Ammon's horn (tissue), 1 donor: ENCODE measurements around the gene ANO2.
A peak's percentile ranks its signal among the peaks of the same experiment; 100 is the strongest.
"Not testable (repeated sequence)": the region's sequence is repeated elsewhere in the genome, so short reads cannot be mapped to it uniquely, and the experiment has no call there.

Experiments
- DNase-seq: peaks from one replicate; pipeline ENCODE4 v3.0.0-alpha.2; 2016; ENCODE audit warnings: low spot score

Gene ANO2

DNA sequence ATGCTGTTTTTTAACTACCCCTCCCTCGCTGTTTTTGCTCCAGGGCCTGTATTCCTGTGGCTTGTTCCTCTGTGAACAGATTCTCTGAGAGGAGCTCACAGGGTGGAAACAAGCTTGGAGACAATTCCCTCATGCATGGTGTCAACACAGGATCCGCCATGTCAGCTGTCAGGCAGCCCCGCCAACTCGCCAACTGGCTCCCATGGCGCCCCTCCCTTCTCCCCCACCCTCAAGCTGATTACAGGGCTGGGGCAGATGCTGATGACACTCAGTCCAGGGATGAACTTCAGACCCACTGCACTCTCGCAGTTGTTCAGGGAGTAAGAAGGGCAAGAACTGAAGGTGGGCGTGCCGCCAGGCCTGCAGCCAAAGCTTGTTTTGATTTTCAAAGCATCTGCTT lies 283.2 kb downstream of the ANO2 start:
- DNase-seq, result peak; percentile 6

DNA sequence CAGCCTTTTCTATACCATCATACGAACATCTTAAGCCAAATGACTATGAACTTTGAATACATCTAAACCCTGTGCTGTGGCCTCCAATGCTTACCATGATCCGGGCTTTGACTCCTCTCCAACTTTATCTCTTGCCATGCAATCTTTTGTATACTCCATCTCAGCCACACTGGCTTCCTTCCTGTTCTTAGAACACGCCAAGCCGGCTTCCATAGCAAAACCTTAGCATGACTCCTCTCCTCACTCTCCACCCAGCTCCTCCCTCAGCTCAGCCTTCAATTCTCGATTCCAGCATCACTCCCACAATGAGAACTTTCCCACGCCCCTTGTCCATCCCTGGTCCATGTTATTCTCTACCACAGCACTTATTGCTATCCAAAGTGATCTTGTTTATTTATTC lies 284.8 kb downstream of the ANO2 start:
- no peak for DNase-seq

DNA sequence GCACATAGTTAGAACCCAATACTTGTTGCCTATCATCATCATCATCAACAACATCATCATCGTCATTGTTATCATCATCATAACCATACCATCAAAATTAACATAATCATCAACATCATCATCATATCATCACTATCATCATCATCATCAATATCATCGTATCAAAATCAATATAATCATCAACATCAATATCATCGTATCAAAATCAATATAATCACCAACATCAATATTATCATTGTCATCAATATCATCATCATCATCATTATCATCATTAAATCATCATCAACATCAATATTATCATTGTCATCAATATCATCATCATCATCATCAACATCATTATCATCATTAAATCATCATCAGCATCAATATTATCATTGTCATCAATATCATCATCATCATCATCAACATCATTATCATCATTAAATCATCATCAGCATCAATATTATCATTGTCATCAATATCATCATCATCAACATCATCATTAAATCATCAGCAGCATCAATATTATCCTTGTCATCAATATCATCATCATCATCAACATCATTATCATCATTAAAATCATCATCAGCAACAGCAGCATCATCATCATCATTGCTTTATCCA lies 286.6 kb downstream of the ANO2 start:
- not testable (repeated sequence) for DNase-seq

DNA sequence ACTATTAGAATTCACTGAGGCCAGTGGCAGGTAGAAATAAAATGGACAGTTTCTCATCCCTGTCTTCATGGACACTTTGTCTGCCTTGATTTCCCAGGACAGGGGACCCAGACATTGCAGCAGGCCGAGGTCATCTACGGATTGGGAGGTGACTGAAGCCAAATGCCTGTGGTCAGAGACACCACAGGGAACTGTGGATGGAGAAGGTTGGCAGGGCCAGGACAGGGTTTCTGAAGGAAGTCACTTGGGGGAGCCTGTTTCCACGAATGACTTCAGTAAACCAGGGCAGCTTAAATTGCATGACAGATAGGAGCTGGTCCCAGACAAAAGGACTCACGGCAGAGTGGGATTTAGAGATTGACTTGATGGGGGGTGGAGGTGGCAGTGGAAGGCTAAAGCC lies 288.2 kb downstream of the ANO2 start:
- DNase-seq, result no peak

DNA sequence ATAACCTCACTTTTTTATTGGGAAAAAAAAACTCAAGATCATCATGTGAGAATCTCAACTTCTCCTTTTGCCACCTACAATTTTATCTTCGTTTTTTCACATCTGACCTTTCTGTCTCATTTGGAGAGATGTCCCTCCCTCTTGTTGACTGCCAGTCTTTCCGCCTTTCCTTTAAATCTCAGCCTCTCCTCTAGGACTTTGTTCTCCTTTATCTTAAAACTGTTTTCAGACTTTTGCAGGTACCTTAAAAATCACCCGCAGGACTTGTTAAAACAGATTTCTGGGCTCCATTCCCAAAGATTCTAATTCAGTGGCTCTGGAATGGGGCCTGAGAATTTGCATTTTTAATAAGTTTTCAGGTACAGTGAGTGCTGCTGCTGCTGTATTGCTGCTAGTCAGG lies 289.9 kb downstream of the ANO2 start:
- DNase-seq, result no peak

DNA sequence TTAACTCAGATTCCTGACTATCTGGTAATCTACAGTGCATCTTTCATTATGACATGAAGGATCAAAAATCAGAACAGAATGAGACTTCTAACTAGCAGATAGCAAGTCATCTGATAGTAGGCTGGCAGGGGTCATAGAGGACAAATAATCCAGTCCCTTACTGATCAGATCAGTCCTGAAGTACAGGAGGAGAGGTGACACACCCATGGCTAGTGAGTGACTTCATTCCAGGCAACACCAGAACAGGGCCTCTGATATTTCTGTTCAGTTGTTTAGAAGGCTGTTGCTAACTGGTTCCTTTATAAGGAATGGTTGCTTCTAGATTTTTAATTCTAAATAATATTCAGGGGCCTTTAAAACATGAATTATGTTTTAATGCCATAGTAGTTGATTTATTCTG lies 291.0 kb downstream of the ANO2 start:
- no peak for DNase-seq

DNA sequence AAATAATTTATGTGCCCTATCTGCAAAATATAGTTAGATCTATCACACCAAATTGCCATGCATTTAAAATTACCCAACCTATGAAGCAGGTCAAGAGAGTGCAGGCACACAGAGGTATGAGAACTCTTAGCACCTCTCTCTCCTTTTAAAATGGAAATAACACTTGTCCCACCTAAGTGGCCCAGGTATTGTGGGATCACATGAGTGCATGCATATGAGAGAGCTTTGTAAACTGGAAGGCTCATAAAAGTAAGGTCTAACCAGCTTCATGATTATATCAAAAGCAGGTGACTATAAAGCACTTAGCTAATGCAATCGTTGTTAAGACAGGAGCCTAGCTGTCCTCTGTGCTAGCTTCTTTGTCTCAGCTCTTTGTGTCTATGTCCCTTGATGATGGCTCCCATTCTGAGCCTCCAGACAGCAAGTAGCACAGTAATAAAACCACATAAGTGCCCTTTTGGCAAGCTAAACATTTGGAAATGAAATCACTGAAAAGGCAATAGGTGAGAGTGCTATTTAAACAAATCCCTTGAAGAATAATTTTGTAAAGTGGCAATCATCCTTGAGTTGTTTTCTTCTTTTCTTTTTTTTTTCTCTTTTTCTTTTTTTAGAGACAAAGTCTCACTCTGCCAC lies 294.1 kb downstream of the ANO2 start:
- no peak for DNase-seq

DNA sequence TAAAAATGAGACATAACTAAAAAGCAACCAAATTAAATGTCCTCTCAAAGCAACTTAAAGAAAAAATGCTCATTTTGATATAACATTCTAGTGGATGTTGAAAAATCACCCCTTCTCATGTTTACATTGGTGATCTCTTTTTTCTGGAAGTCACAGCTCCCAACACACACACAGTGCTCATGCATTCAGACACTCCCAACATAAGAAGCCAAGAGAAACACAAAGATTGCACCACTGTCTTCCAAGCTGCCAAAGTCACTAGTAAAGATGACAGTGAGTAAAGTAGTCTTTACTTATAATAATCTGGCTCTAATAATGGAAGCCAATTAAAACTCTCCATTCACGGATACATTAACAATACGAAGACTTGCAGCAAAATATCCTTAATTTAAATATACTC lies 294.8 kb downstream of the ANO2 start:
- DNase-seq, result no peak

DNA sequence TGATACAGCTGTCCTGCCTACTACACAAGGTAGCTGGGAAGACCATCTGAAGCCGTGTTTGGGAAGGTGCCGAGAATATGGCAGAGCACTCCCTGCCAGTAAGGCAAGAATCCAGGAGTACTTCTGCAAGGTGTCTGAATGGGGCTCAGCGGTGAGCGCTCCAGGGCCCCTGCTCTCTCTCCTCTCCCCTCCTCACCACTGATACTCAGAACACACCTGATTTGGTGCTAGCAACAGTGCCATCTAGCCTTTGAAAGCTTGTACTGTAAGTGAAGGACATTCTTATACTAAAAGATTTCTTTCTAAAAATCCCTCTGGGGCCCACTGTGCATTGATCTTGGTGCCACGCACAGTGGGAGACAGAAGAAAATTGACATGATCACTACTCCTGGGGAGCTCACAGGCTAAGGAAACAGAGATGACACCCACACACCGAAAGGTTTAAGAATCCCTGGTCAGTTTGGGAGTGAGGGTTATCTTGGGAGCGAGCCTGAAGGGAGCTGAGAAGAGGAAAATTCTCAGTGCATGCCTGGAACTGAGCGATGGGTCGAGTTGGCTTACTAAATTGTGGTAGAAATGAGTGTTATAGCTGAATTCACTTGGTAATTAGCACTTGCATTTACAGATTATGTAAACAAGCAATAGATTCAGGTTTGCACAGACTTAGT lies 296.2 kb downstream of the ANO2 start:
- peak; percentile 61 for DNase-seq

DNA sequence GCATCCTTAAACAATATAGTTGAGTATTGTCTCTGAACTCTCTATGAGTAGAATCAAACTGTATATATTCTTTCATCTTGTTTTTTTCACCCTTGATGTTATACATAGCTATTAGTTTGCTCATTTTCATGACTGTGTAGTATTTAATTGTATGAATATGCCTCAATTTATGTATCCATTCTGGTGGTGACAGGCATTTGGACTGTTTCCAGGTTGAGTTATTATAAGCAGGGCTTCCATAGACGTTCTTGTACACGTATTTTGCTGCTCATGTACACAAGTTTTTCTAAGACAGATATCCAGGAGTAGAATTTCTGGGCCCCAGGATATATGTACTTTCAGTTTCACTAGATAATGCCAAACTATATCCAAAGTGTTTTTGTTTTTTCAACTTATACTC lies 301.8 kb downstream of the ANO2 start:
- no peak for DNase-seq

DNA sequence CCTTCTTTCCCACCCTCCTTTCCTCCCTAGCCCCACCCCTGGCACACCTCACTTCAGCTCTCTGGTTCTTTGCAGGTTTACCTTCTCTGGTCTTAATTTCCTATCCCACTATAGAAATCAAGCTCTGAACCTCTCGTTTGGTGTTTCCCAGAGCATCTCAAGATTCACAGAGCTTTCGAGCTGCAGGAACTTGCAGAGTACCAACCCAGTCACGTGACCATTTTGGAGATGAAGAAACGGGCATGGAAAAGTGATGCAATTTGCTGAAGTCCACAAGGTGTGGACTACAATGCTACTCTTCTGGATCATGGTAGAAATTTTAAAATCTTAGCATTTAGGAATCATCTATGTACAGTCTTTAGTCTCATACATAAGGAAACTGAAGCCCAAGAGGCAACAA lies 307.4 kb downstream of the ANO2 start:
- DNase-seq, result no peak

DNA sequence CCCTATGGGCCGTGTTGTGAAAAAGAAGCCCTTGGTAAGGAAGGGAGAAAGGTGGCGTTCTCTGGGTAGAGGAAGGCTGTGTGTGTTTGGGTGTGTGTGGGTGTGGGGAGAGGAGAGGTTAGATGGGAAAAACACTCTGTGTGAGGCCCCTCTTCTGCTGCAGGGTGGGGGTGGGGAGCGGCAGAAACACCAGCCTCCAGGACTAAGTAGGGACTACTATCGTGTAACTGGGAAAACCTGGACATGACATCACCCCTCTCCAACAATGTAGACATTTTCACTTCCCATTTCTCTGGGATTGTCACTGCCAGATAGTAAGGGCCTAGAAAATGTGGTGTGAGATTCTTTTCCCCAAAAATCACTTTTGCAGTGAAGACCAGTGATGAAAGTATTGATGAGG lies 308.2 kb downstream of the ANO2 start:
- DNase-seq, result no peak

DNA sequence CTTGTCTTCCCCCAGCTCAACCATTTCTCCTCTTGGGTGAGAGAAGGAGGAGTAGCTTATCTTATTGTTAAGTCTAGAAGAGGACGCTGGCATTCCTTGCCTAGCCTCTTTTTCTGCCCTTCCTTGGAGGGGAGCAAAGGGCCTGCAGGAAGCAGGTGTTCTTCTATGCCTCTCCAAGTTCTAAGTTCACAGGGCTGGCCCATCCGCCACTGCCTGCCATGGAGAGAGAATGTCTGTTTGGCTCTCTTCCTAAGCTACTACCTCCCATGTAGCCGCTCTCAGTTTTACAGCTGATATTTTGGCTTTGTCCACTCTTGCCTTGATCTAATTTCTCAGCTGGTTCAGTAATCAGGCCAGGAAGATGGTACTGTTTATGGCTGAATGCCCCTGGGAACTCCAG lies 312.0 kb downstream of the ANO2 start:
- DNase-seq, result no peak

DNA sequence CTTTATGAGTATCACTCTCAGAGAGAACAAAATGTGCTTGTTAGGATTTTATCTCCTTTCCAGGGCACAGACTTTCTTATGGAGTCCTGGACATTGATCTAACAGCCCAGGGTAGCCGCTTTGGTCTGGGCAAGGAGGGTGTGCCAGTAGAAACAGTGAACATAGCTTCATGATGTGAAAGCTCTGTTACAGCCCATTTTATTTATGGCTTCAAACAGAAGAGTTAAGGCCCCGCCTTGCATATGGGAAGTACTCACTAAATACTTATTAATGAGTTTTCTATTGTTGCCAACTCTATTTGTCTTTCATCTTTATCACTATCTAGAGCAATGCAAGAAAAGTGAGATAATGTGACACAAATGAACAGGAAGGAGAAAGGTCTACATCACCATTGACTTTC lies 312.6 kb downstream of the ANO2 start:
- no peak for DNase-seq

DNA sequence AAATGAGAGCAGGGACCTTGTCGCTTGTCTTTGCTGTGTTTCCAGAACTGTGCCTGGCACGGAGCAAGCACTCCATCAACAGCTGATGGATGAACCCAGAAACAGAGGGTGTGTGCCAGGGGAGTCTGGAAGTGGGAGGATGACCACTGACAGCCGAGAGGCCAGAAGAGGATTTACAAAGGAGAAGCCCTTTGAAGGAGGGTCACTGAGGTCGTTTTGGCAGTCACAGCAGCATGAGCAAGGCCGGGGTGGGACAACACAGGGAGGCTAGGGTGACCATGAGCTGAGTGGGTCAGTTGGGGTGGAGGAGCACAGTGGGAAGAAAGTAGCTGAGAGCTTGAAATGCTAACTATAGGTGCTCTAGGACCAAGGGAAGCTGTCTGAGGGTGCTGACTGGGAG lies 313.6 kb downstream of the ANO2 start:
- no peak for DNase-seq

DNA sequence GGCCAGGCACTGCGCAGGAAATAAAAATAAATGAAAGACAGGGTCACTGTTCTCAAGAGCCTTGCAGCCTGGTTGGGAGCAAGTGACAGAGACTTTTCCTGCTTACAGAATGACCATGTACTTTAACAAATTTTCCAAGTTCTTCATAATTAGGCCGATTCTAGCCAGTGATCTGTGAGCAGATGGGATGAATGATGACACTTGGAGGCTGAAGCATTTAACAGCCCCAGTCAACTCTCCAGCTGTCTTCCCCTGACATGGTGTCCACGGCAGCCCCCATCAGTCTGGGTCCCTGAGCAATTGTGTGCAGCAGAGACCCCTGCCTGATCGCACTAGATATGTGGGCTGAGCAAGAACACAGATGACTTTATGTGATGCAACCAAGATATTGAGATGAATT lies 314.3 kb downstream of the ANO2 start:
- DNase-seq, result no peak

DNA sequence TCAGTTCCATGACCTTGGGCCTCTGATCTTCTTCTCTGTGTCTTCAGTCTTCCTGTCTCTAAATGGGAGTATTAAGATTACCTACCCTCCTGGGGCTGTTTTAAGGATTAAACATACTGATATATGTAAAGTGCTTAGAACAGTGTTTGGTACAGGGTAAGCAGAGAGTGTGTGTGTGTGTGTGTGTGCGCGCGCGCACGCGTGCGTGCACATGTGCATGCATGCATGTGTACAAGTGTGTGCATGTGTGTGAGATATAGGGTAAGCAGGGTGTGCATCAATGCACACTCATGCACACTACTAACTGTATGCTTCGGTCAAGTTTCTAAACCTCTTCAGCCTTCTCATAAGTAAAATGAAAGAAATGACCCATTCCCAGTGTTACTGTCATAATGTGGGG lies 316.6 kb downstream of the ANO2 start:
- no peak for DNase-seq

DNA sequence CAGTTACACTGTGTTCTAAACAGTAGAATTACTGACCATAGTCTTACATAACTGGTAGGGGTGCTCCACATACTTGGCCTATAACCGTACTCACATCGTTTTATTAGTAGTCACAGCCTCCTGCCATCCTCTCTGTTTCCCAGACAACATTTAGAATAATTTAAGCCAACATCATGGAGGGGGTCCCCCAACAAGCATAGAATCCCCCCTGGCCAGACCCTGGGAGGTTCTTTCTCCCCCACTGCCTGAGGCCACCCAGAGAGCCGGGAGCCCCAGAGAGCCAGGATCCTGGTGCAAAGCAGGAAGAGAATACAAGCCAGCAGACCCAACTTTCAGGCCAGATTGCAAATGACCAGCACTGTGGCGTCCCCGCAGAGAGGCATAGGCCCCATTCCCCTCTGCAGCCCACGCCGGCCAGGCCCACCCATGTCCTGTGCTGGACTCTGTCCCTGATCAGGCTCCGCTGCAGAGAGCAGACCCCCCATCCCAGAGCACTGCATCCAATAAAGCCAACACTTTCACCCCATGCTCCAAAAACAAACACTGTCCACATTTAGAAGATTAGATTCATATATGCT lies 317.9 kb downstream of the ANO2 start:
- no peak for DNase-seq

DNA sequence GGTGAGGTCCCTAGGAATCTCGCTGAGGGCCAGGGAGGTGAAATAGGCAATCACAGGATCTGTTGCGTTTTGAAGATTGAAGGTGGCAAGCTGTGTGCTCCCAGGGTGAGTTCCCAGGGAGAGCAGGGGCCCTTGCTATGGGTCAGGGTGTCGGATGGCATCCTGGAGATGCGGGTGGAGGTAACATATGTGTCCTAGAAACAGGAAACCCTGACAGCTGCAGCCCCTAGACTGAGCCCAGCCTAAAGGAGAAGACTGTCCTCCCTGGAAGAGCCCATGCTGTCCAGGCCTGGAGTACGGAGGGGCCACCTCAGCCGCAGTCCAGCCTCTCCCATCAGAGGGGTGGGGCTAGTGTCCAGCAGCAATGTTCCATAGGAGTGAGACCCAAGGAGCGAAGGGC lies 318.9 kb downstream of the ANO2 start:
- DNase-seq, result no peak

DNA sequence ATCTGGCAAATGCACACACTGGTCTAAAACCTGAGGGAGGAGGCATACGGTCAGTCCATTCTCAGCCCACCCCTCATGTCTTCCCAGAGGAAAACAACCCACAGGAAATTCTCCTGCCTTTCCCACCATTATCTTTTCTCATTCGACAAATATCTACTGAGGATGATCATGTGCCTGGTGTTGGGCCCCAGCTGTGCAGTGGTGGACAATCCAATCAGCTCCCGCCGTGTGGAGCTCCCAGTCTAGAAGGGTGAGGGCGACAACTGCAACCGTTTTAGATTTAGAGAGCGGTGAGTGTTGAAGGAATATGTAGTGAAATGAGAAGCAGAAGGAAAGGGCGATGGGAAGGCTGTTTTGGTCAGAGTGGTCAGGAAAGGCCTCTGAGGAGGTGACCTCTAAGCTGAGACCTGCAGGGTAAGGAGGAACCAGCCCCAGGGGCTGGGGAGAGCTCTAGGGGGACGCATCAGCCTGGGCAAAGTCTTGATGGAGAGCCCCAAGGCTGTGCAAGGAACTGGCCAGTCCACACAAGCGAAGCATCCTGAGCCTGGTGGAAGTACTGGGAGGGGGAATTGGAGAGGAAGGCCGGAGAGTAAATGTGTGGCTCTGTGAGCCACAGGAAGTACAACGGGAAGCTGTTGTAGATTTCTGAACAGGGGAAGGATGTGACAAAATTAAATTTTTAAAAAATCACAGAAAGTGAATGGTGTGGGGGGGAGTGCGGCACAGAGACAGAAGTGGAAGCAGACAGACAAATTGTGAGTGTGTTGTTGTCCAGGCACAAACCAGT lies 320.4 kb downstream of the ANO2 start:
- no peak for DNase-seq

DNA sequence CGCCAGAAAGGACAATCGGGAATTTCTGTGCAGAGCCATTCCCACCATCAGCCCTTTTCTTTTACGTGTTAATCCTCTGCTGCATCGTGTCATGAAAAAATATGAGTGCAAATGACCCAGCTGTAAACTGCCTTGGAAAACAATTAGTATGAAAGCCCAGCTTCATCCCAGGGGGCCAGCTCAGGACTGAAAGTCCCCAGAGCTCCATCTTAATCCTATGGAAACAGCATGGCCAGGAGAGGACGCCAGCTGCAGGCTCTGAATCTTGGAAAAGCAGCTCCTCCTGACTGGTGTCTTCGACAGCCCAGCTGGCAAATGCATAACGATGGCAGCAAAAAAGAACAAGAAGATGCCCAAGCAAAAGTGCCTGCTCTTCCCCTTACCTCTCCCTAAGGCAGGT lies 321.6 kb downstream of the ANO2 start:
- no peak for DNase-seq

DNA sequence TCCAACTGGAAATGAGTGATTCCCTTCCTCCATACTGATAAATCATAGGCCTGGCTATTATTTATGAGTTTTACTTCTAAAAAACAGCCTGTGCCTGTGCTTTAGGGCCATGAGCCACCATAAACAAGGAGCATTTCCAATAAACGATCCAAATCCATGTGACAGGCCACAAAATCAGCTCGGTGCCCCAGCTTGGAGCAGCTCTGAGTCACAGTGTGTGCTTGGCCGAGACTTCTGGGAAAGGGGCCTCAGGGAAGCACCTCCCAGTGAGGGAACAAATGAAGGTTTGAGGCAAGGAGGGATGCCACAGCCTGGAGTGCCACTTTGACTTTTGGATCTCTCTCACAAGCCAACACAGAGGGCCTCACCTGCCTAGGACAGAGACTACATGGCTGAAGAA lies 322.8 kb downstream of the ANO2 start:
- DNase-seq, result no peak

DNA sequence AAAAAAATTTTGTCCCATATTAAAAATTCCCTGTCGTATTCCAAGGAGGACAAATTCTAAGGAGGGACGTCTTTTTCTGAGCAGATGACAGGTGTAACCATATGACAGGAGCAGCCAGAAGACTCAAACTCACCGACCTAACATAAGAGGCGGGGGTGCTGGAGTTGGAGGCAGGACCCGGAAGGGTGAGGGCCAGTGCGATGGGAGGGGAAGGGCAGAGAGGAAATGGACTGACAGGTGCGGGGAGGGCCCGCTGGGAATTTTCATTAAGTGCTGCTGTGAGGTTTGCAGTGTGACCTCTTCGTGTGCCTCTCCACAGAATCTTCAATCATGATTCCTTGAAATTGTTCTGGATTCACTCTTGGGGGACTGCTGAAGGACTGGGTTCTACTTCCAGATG lies 323.7 kb downstream of the ANO2 start:
- no peak for DNase-seq
